Jurkat, Clone E6-1 (cell line): ENCODE results near the gene C22orf15. TPM values are rescaled to one million over a fixed set of nuclear protein-coding genes. Genes with fewer than 3 reads are reported as not detected.
"Not testable (repeated sequence)": the region's sequence is repeated elsewhere in the genome, so short reads cannot be mapped to it uniquely, and the experiment has no call there.

Source experiments
- DNase-seq: peaks from one replicate; pipeline ENCODE4 v3.0.0-alpha.2; 2011; ENCODE audit warnings: low read depth, low spot score
- H3K4me3 ChIP-seq: 2 replicates; pipeline ENCODE4 v1.5.1; 2011; ENCODE audit warnings: mild to moderate bottlenecking, low read length, control low read depth, moderate library complexity
- polyA plus RNA-seq: library from polyadenylated mRNA; unstranded; fragments of >200 nt; gene quantifications from one replicate; pipeline ENCODE4 v1.2.1, GENCODE V29; 2012; ENCODE audit warnings: missing spikeins; ENCODE audit not compliant: insufficient read length, insufficient read depth

The C22orf15 gene
- polyA plus RNA-seq, result not detected

- no peak within 1 kb of the TSS for H3K4me3 ChIP-seq
- no peak for DNase-seq
Observed at GRCh38 chr22:23762842-23763578, at the start of gene C22orf15. C22orf15 (plus strand) TSS chr22:23762990; CDS start chr22:23763307, 317 bp downstream.

DNA sequence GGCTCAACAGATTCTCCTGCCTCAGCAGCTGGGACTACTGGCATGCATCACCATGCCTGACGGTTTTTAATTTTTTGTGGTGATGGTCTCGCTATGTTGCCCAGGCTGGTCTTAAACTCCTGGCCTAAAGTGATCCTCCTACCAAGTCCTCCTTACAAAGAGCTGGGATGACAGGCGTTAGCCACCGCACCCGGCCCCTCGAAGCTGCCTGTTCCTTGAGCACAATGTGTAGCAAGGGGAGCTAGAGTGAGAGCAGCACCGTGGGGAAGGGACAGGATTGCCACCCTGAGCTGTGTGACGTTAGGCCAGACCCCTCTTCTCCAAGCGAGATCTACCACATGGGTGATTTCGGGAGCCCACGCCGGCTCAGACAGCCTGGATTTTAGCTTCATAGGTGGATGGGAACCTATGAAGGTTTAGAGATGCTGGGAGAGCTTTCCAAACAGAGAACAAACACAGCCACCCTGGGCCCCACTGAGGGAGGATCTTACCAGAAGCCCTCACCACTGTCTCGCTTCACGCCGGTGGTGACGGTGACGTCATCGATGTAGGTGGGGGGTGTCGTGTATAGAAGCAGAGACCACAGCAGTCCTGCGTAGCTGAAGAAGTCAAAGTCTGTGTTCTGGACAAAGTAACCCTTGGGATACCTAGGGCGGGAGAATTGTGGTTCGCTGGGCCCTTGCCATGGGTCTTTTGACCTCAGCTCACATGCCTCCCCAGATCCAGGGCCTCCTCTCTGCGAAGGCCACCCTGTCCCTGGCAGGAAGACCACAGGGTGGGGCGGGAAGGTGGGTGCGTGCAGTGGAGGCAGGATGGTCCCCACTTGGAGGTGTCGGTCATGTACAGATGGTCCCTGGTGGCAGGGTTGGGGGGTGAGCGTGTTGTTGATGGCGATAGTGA is 48.8 kb upstream of the C22orf15 start:
- no peak for DNase-seq
- no peak overlapping the region for H3K4me3 ChIP-seq

- no peak for DNase-seq
- H3K4me3 ChIP-seq, result no peak overlapping the region
Observed at GRCh38 chr22:23714596-23715578, 47.9 kb upstream of the C22orf15 start.

- no peak for DNase-seq
- peak overlapping the region; percentile 79 for H3K4me3 ChIP-seq
Observed at GRCh38 chr22:23715806-23716375, 46.9 kb upstream of the C22orf15 start.

DNA sequence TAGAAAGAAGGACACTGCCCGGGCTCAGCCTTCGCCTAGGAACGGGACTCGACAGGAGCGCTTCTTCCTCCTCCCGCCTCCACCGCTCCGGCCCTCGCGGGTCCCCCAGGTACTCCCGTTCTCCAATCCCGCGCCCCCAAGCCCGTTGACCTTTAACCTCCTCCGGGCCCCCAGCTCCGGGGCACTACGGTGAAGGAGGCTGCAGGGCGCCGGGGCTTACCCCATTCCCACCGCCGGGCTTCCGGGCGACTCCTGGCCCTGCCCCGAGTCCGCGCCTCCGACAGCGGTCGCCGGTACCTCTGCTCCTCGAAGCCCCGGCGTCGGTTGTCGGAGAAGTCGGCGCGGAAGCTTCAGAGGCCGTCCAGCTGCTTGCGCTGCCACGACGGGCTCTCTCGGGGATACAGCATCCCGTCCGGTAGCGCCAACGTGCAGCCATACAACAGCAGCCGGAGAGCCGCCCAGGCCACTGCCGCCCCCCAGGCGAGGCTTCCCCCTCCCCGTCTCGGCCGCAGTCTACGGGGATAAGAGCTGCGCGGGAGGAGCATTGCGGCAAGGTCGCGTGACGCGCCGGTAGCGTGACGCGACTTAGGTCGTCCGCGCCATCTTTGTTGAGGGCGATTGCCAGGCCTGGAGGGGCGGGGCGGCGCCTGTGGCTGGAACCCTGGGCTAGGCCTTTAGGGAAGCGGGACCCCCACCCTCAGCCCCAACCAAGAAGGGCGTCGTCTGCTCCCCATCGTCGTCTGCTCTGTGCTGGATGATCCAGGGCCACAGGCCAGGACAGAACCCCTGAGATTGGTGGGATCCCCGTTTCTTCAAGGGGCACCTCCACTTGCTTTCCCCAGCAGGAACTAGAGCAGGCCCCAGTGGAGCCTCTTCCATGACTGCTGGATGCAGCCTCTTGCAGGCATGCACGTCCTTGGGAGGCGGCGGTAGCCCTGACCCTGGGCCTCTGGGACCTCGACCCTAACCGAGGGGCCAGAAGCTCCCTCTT is 45.7 kb upstream of the C22orf15 start:
- H3K4me3 ChIP-seq, result peak overlapping the region; percentile 79
- DNase-seq, result peak; percentile 88

- DNase-seq, result no peak
- H3K4me3 ChIP-seq, result no peak overlapping the region
Observed at GRCh38 chr22:23718371-23719165, 44.2 kb upstream of the C22orf15 start.

GRCh38 chr22:23720855-23721254 is 41.9 kb upstream of the C22orf15 start:
- DNase-seq, result no peak
- H3K4me3 ChIP-seq, result no peak overlapping the region

DNA sequence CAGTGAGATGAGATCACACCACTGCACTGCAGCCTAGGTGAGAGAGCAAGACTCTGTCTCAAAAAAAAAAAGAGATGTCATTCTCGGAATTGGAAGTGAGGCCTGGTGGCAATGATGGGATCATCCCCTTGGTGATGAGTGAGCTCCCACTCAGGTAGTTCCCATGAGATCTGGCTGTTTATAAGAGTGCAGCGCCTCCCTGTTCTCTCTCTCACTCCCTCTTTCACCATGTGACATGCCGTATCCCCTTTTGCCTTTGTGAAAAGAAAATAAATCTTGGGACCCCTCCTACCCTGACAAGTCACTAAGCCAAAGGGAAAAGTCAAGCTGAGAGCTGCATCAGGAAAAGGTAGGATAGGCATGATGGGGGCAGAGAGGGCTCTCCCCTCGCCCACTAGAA is 40.6 kb upstream of the C22orf15 start:
- no peak for DNase-seq
- H3K4me3 ChIP-seq, result no peak overlapping the region

GRCh38 chr22:23722724-23723123 is 40.1 kb upstream of the C22orf15 start:
- no peak for DNase-seq
- no peak overlapping the region for H3K4me3 ChIP-seq

DNA sequence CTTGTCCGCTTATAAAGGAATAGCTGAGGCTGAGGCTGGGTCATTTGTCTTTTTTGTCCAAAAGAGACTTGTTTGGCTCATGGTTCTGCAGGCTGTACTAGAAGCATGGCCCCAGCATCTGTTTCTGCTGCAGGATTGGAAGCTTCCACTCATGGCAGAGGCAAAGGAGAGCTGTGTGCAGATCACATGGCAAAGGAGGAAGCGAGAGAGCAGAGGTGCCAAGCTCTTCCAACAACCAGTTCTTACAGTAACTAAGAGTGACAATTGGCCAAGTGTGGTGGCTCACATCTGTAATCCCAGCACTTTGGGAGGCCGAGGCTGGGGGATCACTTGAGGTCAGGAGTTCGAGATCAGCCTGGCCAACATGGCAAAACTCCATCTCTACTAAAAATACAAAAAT is 34.7 kb upstream of the C22orf15 start:
- not testable (repeated sequence) for H3K4me3 ChIP-seq, DNase-seq

DNA sequence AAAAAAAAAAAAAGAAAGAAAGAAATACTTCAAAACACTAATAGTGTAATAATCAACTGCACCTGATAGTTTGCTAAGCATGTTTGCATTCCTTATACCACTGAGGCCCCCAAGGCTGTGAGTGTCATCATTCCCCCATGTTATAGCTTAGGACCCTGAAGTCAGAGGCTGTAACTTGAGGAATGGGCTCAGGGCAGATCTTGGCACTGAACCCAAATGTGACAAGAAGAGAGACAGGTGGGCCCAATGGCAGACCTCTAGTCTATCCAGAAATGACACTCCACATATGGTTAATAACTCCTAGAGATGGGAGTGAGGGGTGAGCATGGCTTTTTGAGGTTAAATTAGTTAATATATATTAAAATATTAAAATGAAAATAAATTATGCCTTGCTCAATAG is 25.1 kb upstream of the C22orf15 start:
- H3K4me3 ChIP-seq, result no peak overlapping the region
- no peak for DNase-seq

DNA sequence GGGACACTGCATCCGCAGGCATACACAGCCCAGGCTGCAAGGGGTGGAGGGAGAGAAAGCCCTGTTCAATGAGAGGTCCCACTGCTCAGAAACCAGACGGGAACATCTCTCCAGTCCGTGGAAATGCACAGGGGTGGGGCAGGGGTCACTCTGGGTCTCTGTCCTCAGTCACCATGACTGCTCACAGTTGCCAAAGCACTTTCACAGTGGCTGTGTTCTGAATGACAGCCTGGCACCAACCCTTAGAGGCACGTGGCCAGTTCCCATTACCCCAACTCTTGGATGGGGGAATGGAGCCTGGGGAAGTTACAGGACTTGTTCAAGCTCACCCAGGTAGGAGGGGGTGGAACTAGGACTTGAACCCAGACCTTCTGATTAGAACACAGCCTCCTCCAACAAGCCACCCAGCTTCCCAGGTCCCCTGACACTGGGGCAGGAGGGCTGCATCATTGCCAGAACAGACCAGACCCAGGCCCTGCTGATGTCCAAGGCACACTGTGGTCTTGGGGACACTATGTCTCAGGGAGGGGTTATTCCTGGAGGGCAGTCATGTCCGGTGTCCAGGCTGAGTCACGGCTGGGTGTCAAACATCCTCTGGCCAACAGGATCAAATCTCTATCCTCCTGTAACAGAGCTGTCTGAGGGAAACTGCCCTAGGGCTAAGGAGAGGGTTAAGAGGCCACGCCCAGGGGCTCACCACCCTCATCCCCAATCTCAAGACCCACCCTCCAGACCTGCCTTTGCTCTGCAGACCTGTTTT is 20.1 kb upstream of the C22orf15 start:
- no peak for DNase-seq
- no peak overlapping the region for H3K4me3 ChIP-seq

DNA sequence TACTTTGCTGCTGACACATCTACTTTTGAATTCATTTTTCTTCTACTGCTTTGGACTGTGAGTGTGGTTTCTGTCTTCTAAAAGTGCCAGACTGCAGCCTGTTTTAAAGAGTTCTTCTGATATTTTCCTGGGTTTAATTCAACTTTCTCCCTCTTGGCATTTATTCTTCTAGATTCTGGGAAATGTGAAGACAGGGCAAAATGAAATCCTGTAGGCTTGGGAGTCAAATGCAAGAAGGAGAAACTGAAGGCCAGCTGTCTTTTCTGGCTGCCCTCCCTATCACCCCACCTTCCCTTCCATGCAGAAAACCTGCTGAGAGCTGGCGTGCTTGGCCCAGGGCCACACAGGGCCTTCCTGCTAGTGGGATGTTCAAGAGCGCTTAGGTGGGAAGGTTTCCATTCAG is 19.5 kb upstream of the C22orf15 start:
- no peak for DNase-seq

DNA sequence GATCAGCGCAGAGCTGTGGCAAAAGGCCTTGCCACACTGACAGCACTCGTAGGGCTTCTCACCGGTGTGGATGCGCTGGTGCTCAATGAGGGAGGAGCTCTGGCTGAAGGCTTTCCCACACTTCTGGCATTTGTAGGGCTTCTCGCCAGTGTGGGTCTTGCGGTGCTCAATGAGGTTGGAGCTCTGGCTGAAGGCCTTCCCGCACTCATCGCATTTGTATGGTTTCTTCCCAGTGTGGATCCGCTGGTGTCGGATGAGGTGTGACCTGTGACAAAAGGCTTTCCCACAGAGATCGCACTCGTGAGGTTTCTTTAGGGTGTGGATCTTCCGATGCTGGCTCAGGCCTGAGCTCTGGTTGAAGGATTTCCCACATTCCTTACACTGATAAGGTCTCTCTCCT is 18.8 kb upstream of the C22orf15 start:
- no peak overlapping the region for H3K4me3 ChIP-seq
- no peak for DNase-seq

More for the DNA sequence above, 19.5 kb upstream of the C22orf15 start:
- no peak overlapping the region for H3K4me3 ChIP-seq

- no peak for DNase-seq
Observed at GRCh38 chr22:23744485-23744884, 18.3 kb upstream of the C22orf15 start.

GRCh38 chr22:23745791-23746190 is 17.0 kb upstream of the C22orf15 start:
- H3K4me3 ChIP-seq, result no peak overlapping the region
- DNase-seq, result no peak

More at GRCh38 chr22:23744485-23744884, 18.3 kb upstream of the C22orf15 start:
- H3K4me3 ChIP-seq, result no peak overlapping the region
